Measurements from ENCODE around the gene ARPC1B. TPM values are rescaled to one million over a fixed set of nuclear protein-coding genes. Genes with fewer than 3 reads are reported as not detected.

ARPC1B gene
- total and polyA plus RNA-seq, 10 donors: 302 to 758 (median 418) TPM

DNA sequence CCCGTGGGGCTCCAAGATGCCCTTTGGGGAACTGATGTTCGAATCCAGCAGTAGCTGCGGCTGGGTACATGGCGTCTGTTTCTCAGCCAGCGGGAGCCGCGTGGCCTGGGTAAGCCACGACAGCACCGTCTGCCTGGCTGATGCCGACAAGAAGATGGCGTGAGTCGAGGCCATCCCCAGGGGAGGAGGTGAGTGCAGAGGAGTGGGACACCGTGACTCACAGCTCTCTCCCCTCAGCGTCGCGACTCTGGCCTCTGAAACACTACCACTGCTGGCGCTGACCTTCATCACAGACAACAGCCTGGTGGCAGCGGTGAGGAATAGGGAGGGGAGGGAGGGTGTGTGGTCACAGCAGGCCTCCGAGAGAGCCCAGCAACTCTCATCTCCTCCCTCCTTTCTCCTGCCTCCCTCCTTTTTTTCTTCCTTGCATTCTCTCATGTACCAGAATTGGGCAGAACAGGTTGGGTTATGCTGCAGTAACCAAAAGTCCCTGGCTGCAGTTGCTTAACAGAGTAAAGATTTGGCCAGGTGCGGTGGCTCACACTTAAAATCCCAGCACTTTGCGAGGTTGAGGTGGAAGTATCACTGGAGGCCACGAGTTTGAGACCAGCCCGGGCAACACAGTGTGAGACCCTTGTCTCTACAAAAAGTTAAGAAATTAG lies 16.5 kb downstream of the ARPC1B start:
- Histone ChIP-seq H3K9me3 (no peaks in the 10 kb centered on the region), H3K27me3 (replicated peaks in 1 of 7) (no peaks in the 10 kb centered on the region), H3K4me3 (no peak overlapping the region), H3K4me1 (peaks cover 16 to 67% (median 28%) of the 10 kb centered on the region in 6 donors), H3K27ac (peak overlapping the region in 1 of 8 donors; percentile 24), H3K36me3 (peaks cover 0 to 100% (median 91%) of the 10 kb centered on the region in 6 donors)
- intact Hi-C loops (cut with DNase I; ENCODE audit: low total_unique reads): no loop called here
- TF ChIP-seq CTCF (IDR thresholded peaks at IDR 0.05 in 8 of 11, conservative IDR thresholded peaks at IDR 0.05 in 3 of 11) (no peak), POLR2AphosphoS5 (IDR thresholded peaks at IDR 0.05) (peak in 2 of 3 donors; percentile 49 to 76)
- DNase-seq: no peak
- 91 to 99% (median 96%) methylated on average over 21 to 23 of the region's 23 CpGs for WGBS, 5 donors

DNA sequence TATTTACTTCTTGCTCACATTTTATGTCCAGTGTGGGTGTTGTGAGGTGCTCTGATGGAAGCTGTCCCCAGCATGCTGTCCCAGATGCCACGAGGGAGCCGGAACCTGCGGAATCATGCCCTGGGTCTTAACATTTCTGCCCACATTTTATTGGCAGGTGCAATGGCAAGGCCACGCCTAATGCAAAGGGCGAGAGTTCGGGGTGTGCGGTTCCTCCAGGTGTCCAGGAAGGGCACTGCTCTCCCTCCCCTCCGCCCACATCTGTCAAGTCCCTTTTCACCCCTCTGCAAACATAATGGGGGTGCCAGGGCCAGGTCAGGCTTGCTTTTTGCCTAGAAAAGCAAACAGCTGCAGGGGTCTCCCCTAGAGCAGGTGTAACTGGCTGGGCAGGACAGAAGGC lies 17.5 kb downstream of the ARPC1B start:
- H3K36me3 ChIP-seq: peaks cover 0 to 100% (median 89%) of the 10 kb centered on the region in 6 donors
- no peaks in the 10 kb centered on the region for H3K27me3 ChIP-seq (replicated peaks in 1 of 7)

DNA sequence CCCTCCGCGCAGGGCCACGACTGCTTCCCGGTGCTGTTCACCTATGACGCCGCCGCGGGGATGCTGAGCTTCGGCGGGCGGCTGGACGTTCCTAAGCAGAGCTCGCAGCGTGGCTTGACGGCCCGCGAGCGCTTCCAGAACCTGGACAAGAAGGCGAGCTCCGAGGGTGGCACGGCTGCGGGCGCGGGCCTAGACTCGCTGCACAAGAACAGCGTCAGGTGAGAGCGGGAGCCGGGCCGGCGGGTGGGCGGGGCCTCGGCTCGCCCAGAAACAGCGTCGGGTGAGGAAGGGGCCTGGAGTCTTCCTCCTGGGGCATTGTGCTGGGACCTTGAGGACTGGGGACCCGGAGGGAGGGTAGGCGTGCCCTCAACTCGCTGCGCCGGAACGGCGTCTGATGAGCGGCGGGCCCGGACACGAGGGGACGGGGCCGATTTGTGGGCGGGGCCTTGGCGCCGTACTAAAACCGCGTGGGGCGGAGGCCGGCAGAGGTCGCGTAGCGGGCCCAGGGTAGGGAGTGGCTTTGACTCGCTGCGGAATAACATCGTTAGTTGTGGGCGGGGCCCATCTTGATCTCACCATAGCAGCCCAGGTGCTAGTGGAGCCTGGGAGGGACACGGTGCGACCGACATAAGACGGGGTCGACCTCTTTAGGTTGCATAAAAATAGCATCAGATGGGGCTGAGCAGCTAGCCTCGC lies 18.3 kb downstream of the ARPC1B start:
- WGBS, 5 donors: 13 to 25% (median 17%) methylated on average over 31 to 68 of the region's 68 CpGs
- Histone ChIP-seq H3K36me3 (peaks cover 0 to 100% (median 89%) of the 10 kb centered on the region in 6 donors), H3K9me3 (no peaks in the 10 kb centered on the region), H3K27me3 (replicated peaks in 1 of 7) (no peaks in the 10 kb centered on the region), H3K27ac (peak overlapping the region; percentile 55 to 85 (median 76)), H3K4me3 (peak overlapping the region; percentile 31 to 73 (median 46)), H3K4me1 (peaks cover 16 to 60% (median 27%) of the 10 kb centered on the region in 6 donors)
- TF ChIP-seq POLR2AphosphoS5 (IDR thresholded peaks at IDR 0.05): peak; percentile 89 to 94 (median 91)
- TF ChIP-seq POLR2A (IDR thresholded peaks at IDR 0.05): peak in 1 of 3 donors; percentile 4
- peak in 2 of 11 experiments; percentile 14 to 26 for TF ChIP-seq CTCF (IDR thresholded peaks at IDR 0.05 in 8 of 11, conservative IDR thresholded peaks at IDR 0.05 in 3 of 11)
- peak; percentile 95 for DNase-seq
- intact Hi-C loops (cut with DNase I; ENCODE audit: low total_unique reads): no loop called here

More for the DNA sequence above, 17.5 kb downstream of the ARPC1B start:
- H3K9me3 ChIP-seq: no peaks in the 10 kb centered on the region
- DNase-seq: no peak
- H3K4me1 ChIP-seq: peaks cover 16 to 61% (median 27%) of the 10 kb centered on the region in 6 donors
- peak overlapping the region in 4 of 8 donors; percentile 42 to 73 (median 53) for H3K4me3 ChIP-seq
- TF ChIP-seq POLR2AphosphoS5 (IDR thresholded peaks at IDR 0.05) (no peak), POLR2A (IDR thresholded peaks at IDR 0.05) (no peak), CTCF (IDR thresholded peaks at IDR 0.05 in 8 of 11, conservative IDR thresholded peaks at IDR 0.05 in 3 of 11) (no peak)
- intact Hi-C loops (cut with DNase I; ENCODE audit: low total_unique reads): no loop called here
- WGBS, 5 donors: 78 to 93% (median 83%) methylated on average over 4 to 8 of the region's 8 CpGs
- peak overlapping the region in 6 of 8 donors; percentile 63 to 85 (median 76) for H3K27ac ChIP-seq
